GM19328 (cell line): Measurements from ENCODE around the gene ZNF773.
"Not testable (repeated sequence)": the region's sequence is repeated elsewhere in the genome, so short reads cannot be mapped to it uniquely, and the experiment has no call there.

Source experiments
- ATAC-seq: cut with Tn5 transposase; IDR thresholded peaks from one replicate; pipeline ENCODE4 v1.9.1; 2021; ENCODE audit warnings: mild to moderate bottlenecking, moderate library complexity; ENCODE audit not compliant: unreplicated experiment

ZNF773 gene

DNA sequence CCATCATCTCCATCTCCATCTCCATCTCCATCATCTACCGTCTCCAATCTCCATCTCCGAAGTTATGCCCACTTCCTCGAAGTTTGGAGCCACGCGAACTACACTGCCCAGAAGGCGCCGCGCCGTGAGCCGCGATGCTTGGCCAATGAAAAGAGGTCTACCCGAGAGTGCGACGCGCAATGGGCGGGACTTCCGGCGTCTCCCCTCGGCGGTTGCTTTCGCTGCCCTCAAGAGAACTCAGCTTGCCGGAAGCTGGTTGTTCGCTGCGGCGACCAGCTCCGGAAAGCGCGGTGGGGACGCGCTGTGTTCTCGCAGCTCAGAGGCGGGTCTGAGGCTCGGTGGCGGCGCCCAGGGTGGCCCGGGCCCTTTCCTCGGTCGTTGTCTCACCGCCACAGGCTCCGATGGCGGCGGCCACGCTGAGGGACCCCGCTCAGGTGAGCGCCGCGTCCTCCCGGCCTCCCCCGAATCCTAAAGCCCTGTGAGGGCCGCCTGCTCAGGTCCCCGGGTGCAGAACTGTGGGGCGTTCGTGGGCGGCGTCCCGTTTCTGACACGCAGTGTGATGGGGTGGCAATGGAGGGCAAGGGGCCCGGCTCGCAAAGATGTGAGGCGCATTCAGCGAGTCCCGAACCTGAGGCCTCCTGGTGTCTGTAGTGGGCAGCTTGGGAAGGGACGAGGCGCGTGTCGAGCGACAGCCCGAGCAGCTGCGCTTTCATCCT, at the start of gene ZNF773:
Gene ZNF773 (plus strand): TSS at position 259 of the 716 bp plus-strand sequence. CDS start 143 bp downstream, at position 402.
- peak; percentile 98 for ATAC-seq

DNA sequence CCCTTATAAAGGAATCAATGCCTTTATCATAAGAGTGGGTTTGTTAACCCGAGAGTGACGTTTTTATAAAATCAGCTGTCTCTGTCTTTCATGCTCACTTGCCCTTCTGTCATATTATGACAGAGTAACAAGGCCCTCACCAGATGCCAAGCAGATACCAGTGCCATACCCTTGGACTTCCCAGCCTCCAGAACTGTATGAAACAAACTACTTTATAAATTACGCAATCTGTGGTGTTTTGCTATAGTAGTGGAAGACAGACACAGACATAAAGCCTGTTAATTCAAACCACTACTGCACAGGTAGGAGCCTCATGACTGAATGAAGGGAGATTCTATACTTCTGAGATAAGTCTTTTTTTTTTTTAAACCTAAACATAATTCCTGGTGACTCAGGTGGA, 47.4 kb upstream of the ZNF773 start:
- no peak for ATAC-seq

DNA sequence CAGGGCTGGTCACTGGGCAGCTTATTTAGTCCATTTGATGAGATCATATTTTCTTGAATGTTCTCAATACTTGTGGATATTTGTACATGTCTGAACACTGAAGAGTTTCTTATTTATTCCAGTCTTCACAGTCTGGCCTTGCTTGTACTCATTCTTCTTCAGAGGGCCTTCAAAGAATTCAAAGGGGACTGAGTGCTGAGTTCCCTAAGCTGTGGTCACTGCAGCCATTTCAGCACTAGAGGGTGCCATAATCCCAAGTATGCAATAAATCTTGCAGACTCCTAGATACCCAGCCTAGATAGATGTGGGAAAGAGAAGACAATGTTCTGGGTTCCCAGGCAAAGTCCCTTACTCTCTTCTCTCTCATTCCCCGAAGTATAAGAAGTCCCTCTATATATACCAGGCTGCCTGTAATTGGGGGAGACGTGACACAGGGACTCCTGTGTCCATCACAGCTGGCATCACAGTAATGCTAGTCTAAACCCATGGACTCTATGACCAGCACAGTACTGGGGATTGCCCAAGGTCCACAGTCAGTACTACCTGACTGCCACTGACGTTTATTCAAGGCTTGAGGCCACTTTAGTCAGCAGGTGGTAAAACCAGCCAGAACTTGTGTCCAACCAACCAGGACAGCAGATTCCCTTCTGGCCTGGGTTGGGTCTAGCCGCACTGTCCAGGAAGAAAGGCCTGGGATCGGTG, 33.9 kb upstream of the ZNF773 start:
- no peak for ATAC-seq

GRCh38 chr19:57466489-57466888, 33.2 kb upstream of the ZNF773 start:
- no peak for ATAC-seq

- no peak for ATAC-seq
Observed at GRCh38 chr19:57473646-57474045, 26.1 kb upstream of the ZNF773 start.

DNA sequence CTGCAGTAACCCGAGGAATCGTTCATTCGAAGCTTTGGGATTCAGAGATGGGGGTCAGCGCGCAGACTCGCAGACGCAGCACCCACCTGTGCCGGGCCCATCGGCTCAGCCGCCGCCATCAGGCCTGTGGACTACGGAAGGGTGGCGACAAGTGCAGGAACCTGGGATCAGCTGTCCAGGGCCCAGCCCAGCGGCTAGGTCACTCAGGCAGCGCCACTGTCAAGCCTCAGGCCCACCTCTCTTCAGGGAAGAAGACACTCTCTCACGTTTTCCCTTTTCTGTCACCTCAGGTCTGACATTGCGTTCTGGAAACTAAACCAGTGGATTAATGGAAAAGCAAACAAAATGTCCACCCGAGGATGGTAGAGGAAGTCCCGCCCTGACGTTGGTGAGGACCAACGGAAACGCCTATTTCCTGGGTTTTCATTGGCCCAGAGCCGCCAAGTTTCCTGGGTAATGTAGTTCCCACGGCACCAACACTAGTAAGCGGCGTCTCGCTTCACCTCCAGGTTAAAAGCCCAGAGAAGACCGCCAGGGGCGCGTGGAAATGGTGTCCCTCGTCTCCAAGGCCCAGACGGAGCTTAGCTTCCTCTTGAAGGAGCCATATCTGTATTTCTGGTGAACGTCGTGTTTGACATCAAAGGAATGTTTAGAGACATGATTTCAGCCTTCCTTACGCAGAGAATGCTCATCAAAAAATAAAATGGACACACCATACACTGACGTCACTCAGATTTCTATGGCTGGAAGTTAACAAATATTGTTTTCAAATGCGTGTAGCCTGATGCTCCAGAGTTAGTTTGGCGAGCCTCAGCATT, 22.3 kb upstream of the ZNF773 start, which contains the start of gene ZNF772:
Gene ZNF772 (minus strand): TSS at position 376 of the 818 bp plus-strand sequence. CDS start 257 bp downstream, at position 119.
- ATAC-seq: peak; percentile 85

DNA sequence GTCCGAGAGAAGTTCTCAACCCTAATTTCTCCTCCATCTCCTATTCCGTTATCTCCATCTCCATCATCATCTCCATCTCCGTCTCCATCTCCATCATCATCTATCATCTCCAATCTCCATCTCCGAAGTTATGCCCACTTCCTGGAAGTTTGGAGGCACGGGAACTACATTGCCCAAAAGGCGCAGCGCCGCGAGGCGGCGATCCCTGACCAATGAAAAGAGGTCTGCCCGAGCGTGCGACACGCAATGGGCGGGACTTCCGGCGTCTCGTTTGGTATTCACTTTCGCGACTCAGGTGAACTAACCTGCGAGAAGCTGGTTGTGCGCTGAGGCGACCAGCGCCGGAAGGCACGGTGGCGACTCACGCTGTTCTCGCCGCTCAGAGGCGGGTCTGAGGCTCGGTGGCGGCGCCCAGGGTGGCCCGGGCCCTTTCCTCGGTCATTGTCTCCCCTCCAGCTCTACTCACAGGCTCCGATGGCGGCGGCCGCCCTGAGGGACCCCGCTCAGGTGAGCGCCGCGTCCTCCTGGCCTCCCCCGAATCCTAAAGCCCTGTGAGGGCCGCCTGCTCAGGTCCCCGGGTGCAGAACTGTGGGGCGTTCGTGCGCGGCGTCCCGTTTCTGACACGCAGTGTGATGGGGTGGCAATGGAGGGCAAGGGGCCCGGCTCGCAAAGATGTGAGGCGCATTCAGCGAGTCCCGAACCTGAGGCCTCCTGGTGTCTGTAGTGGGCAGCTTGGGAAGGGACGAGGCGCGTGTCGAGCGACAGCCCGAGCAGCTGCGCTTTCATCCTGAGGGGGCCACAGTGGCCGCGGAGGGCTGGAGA, 12.1 kb upstream of the ZNF773 start, which contains the start of gene ZNF419:
Gene ZNF419 (plus strand): TSS at position 274 of the 822 bp plus-strand sequence. CDS start 201 bp downstream, at position 475.
- ATAC-seq: peak; percentile 88

- ATAC-seq: not testable (repeated sequence)
Observed at GRCh38 chr19:57488299-57488644, 11.5 kb upstream of the ZNF773 start.

GRCh38 chr19:57499332-57499679, 432 bp upstream of the ZNF773 start:
- not testable (repeated sequence) for ATAC-seq

DNA sequence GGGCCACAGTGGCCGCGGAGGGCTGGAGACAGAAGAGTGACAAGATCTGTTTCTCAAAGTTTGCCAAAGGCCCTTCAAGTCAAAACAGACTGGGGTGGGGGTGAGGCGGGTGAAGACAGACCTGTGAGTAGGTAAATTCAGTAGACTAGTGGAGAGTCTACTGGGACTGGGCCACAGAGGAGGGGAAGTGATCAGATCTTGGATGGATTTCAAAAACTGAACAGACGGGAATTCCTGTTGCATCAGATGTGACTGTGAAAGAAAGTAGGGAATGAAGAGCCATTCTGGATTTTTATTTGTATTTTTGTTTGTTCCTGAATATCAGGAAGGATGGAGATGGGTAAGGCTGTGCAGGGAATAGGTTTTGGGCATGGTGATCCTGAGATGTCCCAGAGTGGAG, 662 bp downstream of the ZNF773 start:
- ATAC-seq: not testable (repeated sequence)

DNA sequence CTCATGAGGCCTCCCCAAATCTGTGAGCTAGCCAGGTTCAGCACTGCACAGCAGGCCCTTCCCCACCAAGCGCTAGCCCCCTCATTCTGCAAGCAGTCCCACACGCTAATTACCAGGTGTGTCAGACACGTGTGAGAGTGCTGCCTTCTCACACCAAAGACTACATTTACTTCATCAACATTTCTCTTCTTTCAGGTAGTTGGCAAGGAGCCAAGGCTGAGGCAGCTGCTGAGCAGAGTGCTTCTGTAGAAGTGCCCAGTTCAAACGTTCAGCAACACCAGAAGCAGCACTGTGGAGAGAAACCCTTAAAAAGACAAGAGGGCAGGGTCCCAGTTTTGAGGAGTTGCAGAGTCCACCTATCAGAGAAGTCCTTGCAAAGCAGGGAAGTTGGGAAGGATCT, 6.4 kb downstream of the ZNF773 start:
- ATAC-seq: no peak

- no peak for ATAC-seq
Observed at GRCh38 chr19:57511484-57511883, 11.7 kb downstream of the ZNF773 start.

DNA sequence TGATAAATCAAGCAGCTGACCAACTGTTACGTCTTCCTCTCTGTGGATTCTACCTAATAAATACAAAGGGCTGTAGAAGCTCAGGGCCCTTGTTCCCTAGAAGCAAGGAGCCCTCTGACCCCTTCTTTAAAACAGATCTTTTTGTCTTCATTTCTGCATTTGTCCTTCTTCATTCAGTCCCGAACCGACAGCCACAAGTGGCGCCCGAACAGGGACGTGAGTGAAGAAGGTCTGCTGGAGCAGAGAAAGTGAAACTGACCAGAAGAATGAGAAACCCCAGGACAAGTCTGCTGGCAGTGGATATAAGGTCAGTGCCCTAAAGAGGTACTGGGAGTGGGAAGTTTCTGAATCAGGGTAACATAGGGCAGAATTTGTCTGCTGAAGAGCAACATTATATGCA, 13.1 kb downstream of the ZNF773 start:
- no peak for ATAC-seq

DNA sequence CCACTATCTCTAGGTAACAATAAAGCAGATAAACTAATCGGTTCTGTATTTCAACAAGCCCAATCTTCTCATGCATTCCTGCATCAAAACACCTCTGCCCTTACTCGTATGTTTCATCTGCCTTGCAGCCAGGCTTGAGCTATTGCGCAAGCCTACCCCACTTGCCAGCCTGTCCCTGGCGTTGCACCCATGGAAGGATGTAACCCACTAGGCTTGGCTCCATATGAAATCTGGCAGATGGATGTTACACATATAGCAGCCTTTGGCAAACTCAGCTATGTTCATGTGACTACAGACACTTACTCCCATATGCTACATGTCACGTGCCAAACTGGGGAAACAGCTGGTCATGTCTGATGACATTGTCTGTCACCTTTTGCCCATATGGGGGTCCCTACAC, 15.5 kb downstream of the ZNF773 start:
- ATAC-seq: no peak

DNA sequence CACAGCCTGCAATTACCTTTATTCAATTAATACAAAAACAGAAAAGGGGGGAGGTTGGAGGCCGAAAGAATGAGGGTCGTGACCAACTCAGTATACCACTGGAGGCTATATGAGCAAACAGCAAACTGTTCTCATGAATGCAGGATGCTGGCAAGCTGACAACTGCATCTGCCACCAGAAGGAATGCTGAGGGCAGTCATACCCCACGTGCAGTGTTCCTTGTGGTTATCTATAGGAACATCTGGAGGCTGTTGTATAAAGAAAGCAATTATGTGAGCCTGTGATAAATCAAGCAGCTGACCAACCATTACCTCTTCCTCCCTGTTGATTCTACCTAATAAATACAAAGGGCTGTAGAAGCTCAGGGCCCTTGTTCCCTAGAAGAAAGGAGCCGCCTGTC, 18.3 kb downstream of the ZNF773 start:
- not testable (repeated sequence) for ATAC-seq

GRCh38 chr19:57527136-57527881, 27.6 kb downstream of the ZNF773 start, which contains the start of gene ZNF549:
TSS of gene ZNF549 (plus strand) at chr19:57527356. CDS start at chr19:57527574, 218 bp downstream.
- peak; percentile 96 for ATAC-seq

- no peak for ATAC-seq
Observed at GRCh38 chr19:57537953-57538547, 38.3 kb downstream of the ZNF773 start.

- ATAC-seq: no peak
Observed at GRCh38 chr19:57546513-57546912, 46.8 kb downstream of the ZNF773 start.

GRCh38 chr19:57552432-57552831, 52.7 kb downstream of the ZNF773 start:
- ATAC-seq: no peak
